Activated naive CD4-positive, alpha-beta T cell treated with anti-CD3 and anti-CD28 coated beads for 36 hours (primary cell): ENCODE measurements around the gene SLC16A6. TPM values are rescaled to one million over a fixed set of nuclear protein-coding genes. Genes with fewer than 3 reads are reported as not detected.
"Not testable (repeated sequence)": the region's sequence is repeated elsewhere in the genome, so short reads cannot be mapped to it uniquely, and the experiment has no call there.

Experiments
- CTCF ChIA-PET: fragments of 350-600 bp; sonication (Branson Sonifier 250); formaldehyde crosslinking; loops from one replicate; lab custom pipeline; 2021; ENCODE audit warnings: antibody characterized with exemption; lab: Charles Lee
- DNase-seq: peaks from one replicate; pipeline ENCODE4 v3.0.0-alpha.2; 2020
- H3K27ac Mint-ChIP-seq: one replicate; pipeline ENCODE4 v1.8.0; 2021; ENCODE audit warnings: mild to moderate bottlenecking, mixed read lengths
- H3K27me3 Mint-ChIP-seq: one replicate; pipeline ENCODE4 v1.8.0; 2021; ENCODE audit warnings: low read depth, mixed read lengths
- H3K36me3 Mint-ChIP-seq: one replicate; pipeline ENCODE4 v1.8.0; 2021; ENCODE audit warnings: low read depth, mixed read lengths
- H3K4me1 Mint-ChIP-seq: one replicate; pipeline ENCODE4 v1.8.0; 2021; ENCODE audit warnings: low read depth, mixed read lengths
- H3K4me3 Mint-ChIP-seq: one replicate; pipeline ENCODE4 v1.8.0; 2021; ENCODE audit warnings: mild to moderate bottlenecking, moderate library complexity, mixed read lengths
- H3K9me3 Mint-ChIP-seq: one replicate; pipeline ENCODE4 v1.8.0; 2021; ENCODE audit warnings: mixed read lengths
- intact Hi-C: fragments of 100-400 bp; cut with micrococcal nuclease; formaldehyde crosslinking; loops from one replicate; pipeline ENCODE4 v1.15.1; 2023
- total RNA-seq, 2 experiments: library from RNA; stranded (reverse); gene quantifications; one replicate each; pipeline ENCODE4 v1.2.3, GENCODE V29; 2021

SLC16A6 gene
- total RNA-seq, 2 experiments from 2014 or later: 0.96 to 1.1 TPM

GRCh38 chr17:68277807-68278206, 13.1 kb downstream of the SLC16A6 start:
- Mint-ChIP-seq H3K9me3 (peaks cover 3% of the 10 kb centered on the region), H3K36me3 (peaks cover 35% of the 10 kb centered on the region), H3K4me3 (no peak overlapping the region), H3K27me3 (no peaks in the 10 kb centered on the region), H3K4me1 (peaks cover 2% of the 10 kb centered on the region), H3K27ac (no peak overlapping the region)
- intact Hi-C loops: no loop called here
- no peak for DNase-seq
- CTCF ChIA-PET: interaction anchor here (0.6 to 0.7 kb wide), 2 partner anchors 55 to 109 kb away, joined by 4 to 5 read pairs; no protein-coding TSS in a partner anchor

GRCh38 chr17:68276339-68276738, 14.6 kb downstream of the SLC16A6 start:
- H3K4me3 Mint-ChIP-seq, intact Hi-C loops, H3K9me3 Mint-ChIP-seq, H3K27ac Mint-ChIP-seq, DNase-seq, H3K4me1 Mint-ChIP-seq, H3K27me3 Mint-ChIP-seq: not testable (repeated sequence)
- H3K36me3 Mint-ChIP-seq: peaks cover 32% of the 10 kb centered on the region
- CTCF ChIA-PET: interaction anchor here (0.7 to 1.0 kb wide), 3 partner anchors 12 to 1401 kb away, joined by 3 to 5 read pairs (median 4); no protein-coding TSS in a partner anchor

- Mint-ChIP-seq H3K4me3 (no peak overlapping the region), H3K27me3 (no peaks in the 10 kb centered on the region), H3K27ac (no peak overlapping the region), H3K9me3 (no peaks in the 10 kb centered on the region), H3K4me1 (no peaks in the 10 kb centered on the region), H3K36me3 (peaks cover 27% of the 10 kb centered on the region)
- CTCF ChIA-PET: interaction anchor here (1.6 kb wide), 1 partner anchor 163 kb away, joined by 3 read pairs; no protein-coding TSS in a partner anchor
- DNase-seq: no peak
- intact Hi-C loops: no loop called here
Observed at GRCh38 chr17:68273722-68274121, 17.2 kb downstream of the SLC16A6 start.

GRCh38 chr17:68265833-68266232, 25.1 kb downstream of the SLC16A6 start:
- not testable (repeated sequence) for DNase-seq, H3K4me3 Mint-ChIP-seq, H3K9me3 Mint-ChIP-seq, H3K36me3 Mint-ChIP-seq, H3K27me3 Mint-ChIP-seq, H3K27ac Mint-ChIP-seq
- CTCF ChIA-PET: interaction anchor here (0.6 to 8.3 kb wide), 6 partner anchors 16 to 195 kb away, joined by 3 to 97 read pairs (median 8); no protein-coding TSS in a partner anchor
- intact Hi-C loops: loop anchor here (10.0 kb wide), 1 partner anchor 349 kb away; no protein-coding TSS in a partner anchor
- H3K4me1 Mint-ChIP-seq: peaks cover 12% of the 10 kb centered on the region

- H3K36me3 Mint-ChIP-seq, H3K27me3 Mint-ChIP-seq, H3K9me3 Mint-ChIP-seq, H3K4me3 Mint-ChIP-seq, H3K27ac Mint-ChIP-seq: not testable (repeated sequence)
- intact Hi-C loops: loop anchor here (1.0 to 10.0 kb wide), 7 partner anchors 29 to 499 kb away; no protein-coding TSS in a partner anchor
- peak; percentile 26 for DNase-seq
- peaks cover 27% of the 10 kb centered on the region for H3K4me1 Mint-ChIP-seq
- CTCF ChIA-PET: interaction anchor here (0.7 to 8.3 kb wide), 17 partner anchors 14 to 205 kb away, joined by 3 to 97 read pairs (median 5); partner anchors contain the start of genes AMZ2 and WIPI1
Observed at GRCh38 chr17:68263101-68263681, 27.7 kb downstream of the SLC16A6 start.

GRCh38 chr17:68262467-68262866, 28.5 kb downstream of the SLC16A6 start:
- not testable (repeated sequence) for H3K4me3 Mint-ChIP-seq, H3K36me3 Mint-ChIP-seq, DNase-seq, H3K27ac Mint-ChIP-seq, H3K9me3 Mint-ChIP-seq, H3K27me3 Mint-ChIP-seq
- intact Hi-C loops: loop anchor here (5.0 to 10.0 kb wide), 2 partner anchors 352 to 500 kb away; no protein-coding TSS in a partner anchor
- CTCF ChIA-PET: interaction anchor here (0.7 to 8.3 kb wide), 18 partner anchors 8 to 204 kb away, joined by 3 to 97 read pairs (median 4); partner anchors contain the start of genes AMZ2 and WIPI1
- peaks cover 34% of the 10 kb centered on the region for H3K4me1 Mint-ChIP-seq

GRCh38 chr17:68260051-68260762, 30.7 kb downstream of the SLC16A6 start:
- Mint-ChIP-seq H3K4me3 (peak overlapping the region; percentile 71), H3K27ac (peak overlapping the region; percentile 92), H3K36me3 (peaks cover 24% of the 10 kb centered on the region), H3K27me3 (no peaks in the 10 kb centered on the region), H3K9me3 (no peaks in the 10 kb centered on the region), H3K4me1 (peaks cover 56% of the 10 kb centered on the region)
- intact Hi-C loops: loop anchor here (5.0 to 10.0 kb wide), 2 partner anchors 355 to 502 kb away; no protein-coding TSS in a partner anchor
- CTCF ChIA-PET: interaction anchor here (0.6 to 8.3 kb wide), 5 partner anchors 27 to 204 kb away, joined by 3 to 97 read pairs (median 5); no protein-coding TSS in a partner anchor
- no peak for DNase-seq

GRCh38 chr17:68259648-68259951, 31.3 kb downstream of the SLC16A6 start:
- intact Hi-C loops: loop anchor here (2.0 kb wide), 1 partner anchor 31 kb away; the partner anchor contains the start of genes ARSG and SLC16A6
- CTCF ChIA-PET: interaction anchor here (0.6 to 8.3 kb wide), 6 partner anchors 26 to 204 kb away, joined by 3 to 97 read pairs (median 4); no protein-coding TSS in a partner anchor

GRCh38 chr17:68258890-68259647, 31.9 kb downstream of the SLC16A6 start:
- peak; percentile 85 for DNase-seq
- Mint-ChIP-seq H3K4me1 (peaks cover 67% of the 10 kb centered on the region), H3K27ac (peak overlapping the region; percentile 92), H3K4me3 (peak overlapping the region; percentile 71), H3K36me3 (peaks cover 32% of the 10 kb centered on the region)
- CTCF ChIA-PET: interaction anchor here (0.9 to 8.3 kb wide), 6 partner anchors 9 to 205 kb away, joined by 3 to 97 read pairs (median 4); no protein-coding TSS in a partner anchor
- not testable (repeated sequence) for H3K27me3 Mint-ChIP-seq, H3K9me3 Mint-ChIP-seq
- intact Hi-C loops: loop anchor here (1.0 to 2.0 kb wide), 7 partner anchors 10 to 202 kb away; partner anchors contain the start of genes ARSG and SLC16A6

More at GRCh38 chr17:68259648-68259951, 31.3 kb downstream of the SLC16A6 start:
- not testable (repeated sequence) for H3K27me3 Mint-ChIP-seq, H3K9me3 Mint-ChIP-seq, DNase-seq
- Mint-ChIP-seq H3K27ac (peak overlapping the region; percentile 92), H3K4me3 (peak overlapping the region; percentile 71), H3K36me3 (peaks cover 30% of the 10 kb centered on the region), H3K4me1 (peaks cover 62% of the 10 kb centered on the region)

- Mint-ChIP-seq H3K4me3 (peak overlapping the region; percentile 32), H3K9me3 (no peaks in the 10 kb centered on the region), H3K4me1 (peaks cover 74% of the 10 kb centered on the region), H3K27me3 (no peaks in the 10 kb centered on the region), H3K36me3 (peaks cover 44% of the 10 kb centered on the region), H3K27ac (peak overlapping the region; percentile 92)
- CTCF ChIA-PET: interaction anchor here (1.0 to 8.3 kb wide), 4 partner anchors 8 to 206 kb away, joined by 4 to 97 read pairs (median 6); no protein-coding TSS in a partner anchor
- DNase-seq: no peak
- intact Hi-C loops: loop anchor here (1.0 to 2.0 kb wide), 7 partner anchors 9 to 203 kb away; partner anchors contain the start of genes ARSG and SLC16A6
Observed at GRCh38 chr17:68257934-68258333, 33.0 kb downstream of the SLC16A6 start.

- DNase-seq, H3K9me3 Mint-ChIP-seq, intact Hi-C loops, H3K27me3 Mint-ChIP-seq, H3K4me3 Mint-ChIP-seq, CTCF ChIA-PET: not testable (repeated sequence)
- peak overlapping the region; percentile 92 for H3K27ac Mint-ChIP-seq
- H3K4me1 Mint-ChIP-seq: peaks cover 78% of the 10 kb centered on the region
- H3K36me3 Mint-ChIP-seq: peaks cover 56% of the 10 kb centered on the region
Observed at GRCh38 chr17:68256701-68257100, 34.2 kb downstream of the SLC16A6 start.
